Measurements from ENCODE around the gene DAB1. TPM values are rescaled to one million over a fixed set of nuclear protein-coding genes. Genes with fewer than 3 reads are reported as not detected.

DAB1 gene
- total RNA-seq, 1 donor from 2014 or later: 1.6 TPM

DNA sequence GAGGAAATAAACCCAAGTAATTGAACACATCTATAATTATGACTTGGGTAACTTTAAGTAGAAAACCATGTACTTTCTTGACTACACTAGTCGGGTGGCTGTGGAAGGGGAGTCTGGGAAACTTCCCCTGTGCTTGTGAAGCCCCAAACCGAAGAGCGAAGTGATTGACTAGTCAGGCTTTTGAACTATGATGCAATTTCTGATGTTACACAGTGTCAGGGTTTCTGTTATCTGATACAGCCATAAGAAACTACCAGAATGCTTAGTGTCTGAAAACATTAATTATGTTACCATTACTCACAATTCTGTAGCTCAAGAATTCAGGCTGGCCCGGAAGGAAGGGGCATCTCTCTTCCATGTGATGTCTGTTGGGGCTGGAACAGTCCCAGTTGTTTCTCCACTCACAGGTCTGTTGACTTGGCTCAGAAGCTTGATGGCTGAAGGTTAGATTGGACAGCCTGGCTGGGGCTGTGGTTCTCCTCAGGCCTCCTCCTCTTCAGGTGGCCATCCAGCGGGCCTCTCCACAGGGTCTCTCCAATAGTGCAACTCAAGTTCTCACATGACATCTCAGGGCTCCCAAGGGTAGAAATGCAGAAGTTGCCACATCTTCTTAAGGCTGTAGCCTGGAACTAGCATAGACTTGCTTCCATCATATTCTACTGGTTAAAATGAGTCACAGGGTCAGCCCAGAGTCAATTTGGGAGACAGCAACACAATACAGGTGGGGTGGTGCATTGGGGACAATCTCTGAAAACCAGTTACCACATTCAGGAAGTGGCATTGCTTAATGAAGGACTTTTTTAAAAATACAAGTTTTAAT is 449.7 kb downstream of the DAB1 start:
- no peaks in the 10 kb centered on the region for H3K36me3 Mint-ChIP-seq (ENCODE audit: low read depth, unreplicated experiment)
- peaks cover 25% of the 10 kb centered on the region for H3K27me3 Mint-ChIP-seq (ENCODE audit: low read depth, unreplicated experiment)
- Histone ChIP-seq H3K27ac (ENCODE audit: low read depth, low read length) (no peak overlapping the region), H3K4me3 (ENCODE audit: insufficient read depth, low read depth, low read length) (no peak overlapping the region), H2AFZ (ENCODE audit: low read depth, low read length) (no peak overlapping the region), H3K9ac (ENCODE audit: low read length) (no peak overlapping the region), H4K20me1 (ENCODE audit: insufficient read depth, low read length) (no peaks in the 10 kb centered on the region), H3K4me2 (ENCODE audit: low read length) (no peak overlapping the region), H3K9me3 (ENCODE audit: insufficient read depth, low read depth, low read length) (no peaks in the 10 kb centered on the region), H3K79me2 (ENCODE audit: insufficient read depth, low read length) (no peaks in the 10 kb centered on the region), H3K4me1 (ENCODE audit: insufficient read depth, low read length) (no peaks in the 10 kb centered on the region), H3K36me3 (ENCODE audit: insufficient read depth, low read length) (no peaks in the 10 kb centered on the region), H3K27me3 (ENCODE audit: insufficient read depth, low read length) (no peaks in the 10 kb centered on the region)
- TF ChIP-seq EZH2 (IDR thresholded peaks at IDR 0.05; ENCODE audit: insufficient read depth, low read length) (no peak), CTCF (IDR thresholded peaks at IDR 0.05; ENCODE audit: insufficient read depth, low read depth, low read length) (no peak)
- H3K4me1 Mint-ChIP-seq (ENCODE audit: low read depth, unreplicated experiment): no peaks in the 10 kb centered on the region
- no peak for FAIRE-seq
- no peak overlapping the region for H3K4me3 Mint-ChIP-seq (ENCODE audit: unreplicated experiment)
- DNase-seq (ENCODE audit: low read depth): no peak
- no peak overlapping the region for H3K27ac Mint-ChIP-seq (ENCODE audit: unreplicated experiment)
- H3K9me3 Mint-ChIP-seq (ENCODE audit: unreplicated experiment): no peaks in the 10 kb centered on the region

DNA sequence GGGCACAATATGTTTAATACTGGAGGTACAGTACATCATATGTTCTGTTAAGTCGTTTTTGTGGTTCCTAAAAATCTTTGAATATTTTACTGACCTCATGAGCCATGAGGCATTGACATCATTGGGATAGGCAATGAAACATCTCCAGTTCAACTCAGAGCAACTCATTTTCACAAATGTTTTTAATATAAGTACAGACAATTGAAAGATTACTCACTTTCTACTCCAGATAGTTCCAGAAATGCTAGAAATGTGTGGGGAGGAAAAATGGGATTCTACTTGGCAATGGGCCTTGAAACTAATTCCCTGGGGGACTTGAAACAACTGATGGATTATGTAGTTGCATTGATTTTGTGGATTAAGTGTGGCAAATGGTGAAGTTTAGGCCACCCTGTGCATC is 450.9 kb downstream of the DAB1 start:
- H3K4me3 ChIP-seq (ENCODE audit: insufficient read depth, low read depth, low read length): no peak overlapping the region
- H3K9ac ChIP-seq (ENCODE audit: low read length): no peak overlapping the region
- H3K27ac ChIP-seq (ENCODE audit: low read depth, low read length): no peak overlapping the region
- no peak for FAIRE-seq
- no peaks in the 10 kb centered on the region for H4K20me1 ChIP-seq (ENCODE audit: insufficient read depth, low read length)
- Mint-ChIP-seq H3K27me3 (ENCODE audit: low read depth, unreplicated experiment) (peaks cover 20% of the 10 kb centered on the region), H3K4me3 (ENCODE audit: unreplicated experiment) (no peak overlapping the region), H3K4me1 (ENCODE audit: low read depth, unreplicated experiment) (no peaks in the 10 kb centered on the region), H3K27ac (ENCODE audit: unreplicated experiment) (no peak overlapping the region), H3K9me3 (ENCODE audit: unreplicated experiment) (no peaks in the 10 kb centered on the region), H3K36me3 (ENCODE audit: low read depth, unreplicated experiment) (no peaks in the 10 kb centered on the region)
- no peak for DNase-seq (ENCODE audit: low read depth)
- no peak overlapping the region for H3K4me2 ChIP-seq (ENCODE audit: low read length)
- no peaks in the 10 kb centered on the region for H3K36me3 ChIP-seq (ENCODE audit: insufficient read depth, low read length)
- H3K9me3 ChIP-seq (ENCODE audit: insufficient read depth, low read depth, low read length): peaks cover 2% of the 10 kb centered on the region
- H2AFZ ChIP-seq (ENCODE audit: low read depth, low read length): no peak overlapping the region
- H3K79me2 ChIP-seq (ENCODE audit: insufficient read depth, low read length): no peaks in the 10 kb centered on the region
- no peak for TF ChIP-seq EZH2 (IDR thresholded peaks at IDR 0.05; ENCODE audit: insufficient read depth, low read length)
- no peak for TF ChIP-seq CTCF (IDR thresholded peaks at IDR 0.05; ENCODE audit: insufficient read depth, low read depth, low read length)
- no peaks in the 10 kb centered on the region for H3K4me1 ChIP-seq (ENCODE audit: insufficient read depth, low read length)
- H3K27me3 ChIP-seq (ENCODE audit: insufficient read depth, low read length): no peaks in the 10 kb centered on the region

DNA sequence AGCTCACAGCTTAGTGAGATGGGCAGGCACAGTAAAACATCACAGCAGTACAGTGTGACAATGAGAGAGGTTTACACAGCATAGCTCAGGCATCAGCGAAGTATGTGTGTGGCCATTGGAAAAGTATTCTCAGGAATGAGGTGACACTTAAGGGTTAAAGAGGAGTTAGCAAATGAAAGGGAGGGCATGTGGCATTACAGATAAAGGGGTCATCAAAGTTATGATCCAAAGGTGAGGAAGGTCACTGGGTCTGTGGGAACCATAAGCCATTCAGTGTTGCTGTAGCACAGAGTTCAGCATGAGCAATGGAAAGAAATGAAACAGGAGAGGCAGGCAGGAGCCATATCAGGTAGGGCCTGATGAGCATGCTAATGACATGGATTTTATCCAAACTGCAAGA is 453.6 kb downstream of the DAB1 start:
- Mint-ChIP-seq H3K4me1 (ENCODE audit: low read depth, unreplicated experiment) (no peaks in the 10 kb centered on the region), H3K27me3 (ENCODE audit: low read depth, unreplicated experiment) (peaks cover 6% of the 10 kb centered on the region), H3K4me3 (ENCODE audit: unreplicated experiment) (no peak overlapping the region), H3K36me3 (ENCODE audit: low read depth, unreplicated experiment) (no peaks in the 10 kb centered on the region), H3K9me3 (ENCODE audit: unreplicated experiment) (no peaks in the 10 kb centered on the region), H3K27ac (ENCODE audit: unreplicated experiment) (no peak overlapping the region)
- no peaks in the 10 kb centered on the region for H3K79me2 ChIP-seq (ENCODE audit: insufficient read depth, low read length)
- TF ChIP-seq CTCF (IDR thresholded peaks at IDR 0.05; ENCODE audit: insufficient read depth, low read depth, low read length): no peak
- no peak for TF ChIP-seq EZH2 (IDR thresholded peaks at IDR 0.05; ENCODE audit: insufficient read depth, low read length)
- H3K27ac ChIP-seq (ENCODE audit: low read depth, low read length): no peak overlapping the region
- H3K9ac ChIP-seq (ENCODE audit: low read length): no peak overlapping the region
- no peaks in the 10 kb centered on the region for H3K4me1 ChIP-seq (ENCODE audit: insufficient read depth, low read length)
- FAIRE-seq (no peak), DNase-seq (ENCODE audit: low read depth) (no peak)
- no peaks in the 10 kb centered on the region for H3K36me3 ChIP-seq (ENCODE audit: insufficient read depth, low read length)
- H2AFZ ChIP-seq (ENCODE audit: low read depth, low read length): no peak overlapping the region
- H3K27me3 ChIP-seq (ENCODE audit: insufficient read depth, low read length): no peaks in the 10 kb centered on the region
- no peaks in the 10 kb centered on the region for H4K20me1 ChIP-seq (ENCODE audit: insufficient read depth, low read length)
- H3K4me2 ChIP-seq (ENCODE audit: low read length): no peak overlapping the region
- no peak overlapping the region for H3K4me3 ChIP-seq (ENCODE audit: insufficient read depth, low read depth, low read length)
- peaks cover 4% of the 10 kb centered on the region for H3K9me3 ChIP-seq (ENCODE audit: insufficient read depth, low read depth, low read length)

Data from astrocyte (in vitro differentiated cells and primary cell).